NCI-H2227 treated with DMSO at 0.1 percent for 48 hours (cell line): ENCODE measurements around the gene CHRND.

ENCODE experiments used
- DNase-seq: peaks from one replicate; lab custom pipeline; 2025; lab: John Stamatoyannopoulos, UW

CHRND gene

DNA sequence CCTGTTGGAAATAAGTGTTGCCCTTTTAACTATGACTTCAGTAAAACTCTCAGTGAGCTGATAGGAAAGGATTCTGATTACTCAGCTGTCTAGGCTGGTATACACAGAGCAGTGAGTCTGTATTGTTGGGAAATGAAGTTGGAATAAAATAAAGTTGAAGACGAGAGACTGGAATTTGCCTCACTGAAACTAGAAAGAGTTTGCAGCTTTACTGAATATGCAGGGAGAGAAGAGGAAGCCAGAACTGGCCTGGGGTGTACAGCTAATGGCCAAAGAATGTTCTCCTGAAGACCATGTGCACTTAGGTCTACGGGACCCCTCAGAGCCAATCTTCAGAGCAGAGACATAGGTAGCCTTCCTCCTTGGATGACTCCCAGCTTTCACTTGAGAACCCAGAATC, 51.0 kb downstream of the CHRND start:
- no peak for DNase-seq

DNA sequence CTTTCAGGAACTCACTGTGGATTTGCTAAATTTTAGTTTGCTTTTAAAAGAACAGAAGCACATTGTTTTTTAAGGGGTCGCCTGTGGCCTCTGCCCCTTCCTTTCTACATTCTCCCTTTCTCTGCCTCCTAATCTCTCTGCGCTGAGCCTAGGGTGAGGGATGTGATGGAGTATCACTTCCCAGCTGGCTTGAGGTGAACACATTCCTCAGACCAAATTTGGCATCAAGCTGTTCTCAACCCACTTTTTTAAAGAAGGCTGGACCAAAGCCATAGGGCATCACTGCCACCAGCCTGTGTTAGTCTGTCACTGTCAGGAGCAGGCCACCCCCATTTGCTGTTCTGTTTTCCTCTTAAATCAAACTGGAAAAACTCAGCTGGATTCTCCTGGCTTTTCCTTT, 51.9 kb downstream of the CHRND start:
- no peak for DNase-seq

DNA sequence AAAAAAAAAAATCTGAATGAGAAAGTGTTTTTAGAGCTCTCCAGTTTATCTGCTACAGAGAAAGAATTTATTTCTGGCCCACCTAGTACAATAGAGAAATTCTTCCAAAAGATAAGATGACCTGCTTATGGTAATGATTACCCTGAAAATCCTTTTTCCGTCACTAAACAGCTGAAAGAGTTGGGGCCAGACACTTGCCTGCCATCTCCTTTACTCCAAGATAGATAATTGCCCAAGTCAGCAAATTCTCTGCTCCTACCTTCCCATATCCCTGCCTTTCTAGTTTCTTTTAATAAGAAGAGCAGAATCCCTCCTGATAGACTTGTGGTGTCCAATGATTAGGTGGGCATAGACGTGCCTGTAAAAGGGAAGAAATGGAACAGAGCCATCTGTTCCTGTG, 52.7 kb downstream of the CHRND start:
- DNase-seq = no peak

DNA sequence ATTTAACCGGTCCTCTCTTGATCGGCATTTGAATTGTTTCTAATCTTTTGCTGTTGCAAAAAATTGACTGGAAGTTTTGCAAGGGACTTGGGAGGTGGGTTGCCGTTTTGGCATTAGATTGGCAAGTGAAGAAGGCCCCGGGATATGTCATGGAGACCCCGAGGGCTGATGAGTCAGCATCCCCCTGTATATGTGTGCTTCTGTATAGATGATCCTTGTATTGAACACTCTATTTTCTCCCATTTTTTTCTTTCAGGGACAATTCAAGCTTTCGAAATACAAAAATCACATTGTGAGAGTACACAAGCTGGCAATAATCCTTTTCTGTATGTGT, 54.7 kb downstream of the CHRND start:
- DNase-seq = no peak

DNA sequence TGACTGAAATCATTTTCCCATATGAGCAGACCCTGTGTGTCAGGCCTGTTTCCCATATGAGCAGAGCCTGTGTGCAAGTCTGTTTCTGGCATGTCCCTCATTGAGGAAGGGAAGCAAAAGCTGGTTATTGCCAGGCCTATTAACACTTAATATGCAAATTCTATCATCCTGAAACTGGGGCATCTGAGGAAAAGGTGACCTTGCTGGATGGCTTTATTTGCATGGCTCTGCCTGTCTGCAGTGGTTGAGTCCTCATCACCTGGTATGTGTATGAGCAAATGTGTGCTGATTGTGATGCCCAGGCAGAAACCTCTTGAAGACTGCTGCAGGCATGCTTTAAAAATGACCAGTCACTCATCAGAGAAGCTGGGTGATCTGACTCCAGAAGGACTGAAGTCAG, 55.8 kb downstream of the CHRND start:
- no peak for DNase-seq

DNA sequence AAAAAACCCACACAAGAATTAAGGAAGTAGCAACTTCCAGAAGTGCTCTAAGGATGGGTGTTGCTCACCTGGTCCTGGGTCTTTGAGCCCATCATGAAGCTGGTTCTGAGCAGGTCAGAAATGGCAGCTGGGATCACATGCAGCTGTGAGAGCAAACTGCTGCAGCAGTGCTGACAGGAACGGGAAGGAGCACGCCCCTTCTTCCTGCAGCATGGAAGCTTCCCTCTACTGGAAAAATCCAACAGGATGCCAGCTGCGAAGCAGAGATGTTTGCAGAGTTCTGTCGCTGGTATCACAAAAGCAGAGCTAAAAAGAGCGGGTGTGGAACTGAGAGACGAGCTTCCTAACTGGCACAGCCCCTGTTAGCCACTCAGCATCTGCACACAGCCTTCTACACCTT, 58.3 kb downstream of the CHRND start:
- no peak for DNase-seq
